DOHH2 (cell line): ENCODE results near the gene PVALEF.

Experiments
- H3F3A ChIP-seq: fragments of 200-600 bp; sonication (generic), shearing (Covaris generic); 2 replicates; pipeline ENCODE4 v1.6.0; 2016; ENCODE audit warnings: antibody characterized with exemption, mild to moderate bottlenecking; ENCODE audit not compliant: control insufficient read depth, insufficient read depth
- H3K27ac ChIP-seq: fragments of 200-600 bp; sonication (generic); 2 replicates; pipeline ENCODE4 v1.5.1; 2014; ENCODE audit warnings: low read depth, mild to moderate bottlenecking, low read length, moderate library complexity
- H3K27me3 ChIP-seq: fragments of 200-600 bp; sonication (generic); 2 replicates; pipeline ENCODE4 v1.6.1; 2014; ENCODE audit warnings: mild to moderate bottlenecking, low read length, mixed read lengths; ENCODE audit not compliant: control insufficient read depth
- H3K36me3 ChIP-seq: fragments of 200-600 bp; sonication (generic); 2 replicates; pipeline ENCODE4 v1.6.1; 2014; ENCODE audit warnings: mild to moderate bottlenecking, low read length, moderate library complexity, mixed read lengths; ENCODE audit not compliant: control insufficient read depth
- H3K4me1 ChIP-seq: fragments of 200-600 bp; sonication (generic); 2 replicates; pipeline ENCODE4 v1.6.1; 2014; ENCODE audit warnings: mild to moderate bottlenecking, low read length, mixed read lengths; ENCODE audit not compliant: control insufficient read depth
- H3K4me2 ChIP-seq: fragments of 200-600 bp; sonication (generic); 2 replicates; pipeline ENCODE4 v1.6.0; 2014; ENCODE audit warnings: mild to moderate bottlenecking, low read length, moderate library complexity
- H3K4me3 ChIP-seq: fragments of 200-600 bp; sonication (generic); 2 replicates; pipeline ENCODE4 v1.5.1; 2014; ENCODE audit warnings: mild to moderate bottlenecking, low read length, mixed read lengths
- H3K79me2 ChIP-seq: fragments of 200-600 bp; sonication (generic); 2 replicates; pipeline ENCODE4 v1.6.1; 2014; ENCODE audit warnings: mild to moderate bottlenecking, low read length, mixed read lengths; ENCODE audit not compliant: control insufficient read depth
- H3K9me2 ChIP-seq: fragments of 200-600 bp; sonication (generic); replicated peaks from 2 replicates; pipeline ENCODE4 v1.6.1; 2014; ENCODE audit warnings: mild to moderate bottlenecking, low read length, mixed read lengths; ENCODE audit not compliant: control insufficient read depth
- H3K9me3 ChIP-seq: fragments of 200-600 bp; sonication (generic); 2 replicates; pipeline ENCODE4 v1.6.1; 2014; ENCODE audit warnings: antibody characterized with exemption, low read length, mixed read lengths; ENCODE audit not compliant: control insufficient read depth, insufficient read depth
- H4K20me1 ChIP-seq: fragments of 200-600 bp; sonication (generic); 2 replicates; pipeline ENCODE4 v1.6.0; 2014; ENCODE audit warnings: low read depth, mild to moderate bottlenecking, antibody characterized with exemption, low read length, moderate library complexity; ENCODE audit not compliant: control insufficient read depth, insufficient read depth
- EZH2phosphoT487 ChIP-seq: fragments of 200-600 bp; sonication (generic); IDR thresholded peaks from 2 replicates; pipeline ENCODE4 v1.6.1; 2017; ENCODE audit warnings: borderline replicate concordance, mild to moderate bottlenecking, antibody characterized with exemption, low read length, moderate library complexity, mixed read lengths
- TF ChIP-seq, protein P1 (sequence below): fragments of 200-600 bp; sonication (generic); IDR thresholded peaks from one replicate; pipeline ENCODE4 v1.5.1; 2014; ENCODE audit warnings: antibody characterized with exemption, mild to moderate bottlenecking, low read depth, low read length; ENCODE audit not compliant: poor library complexity, severe bottlenecking

The PVALEF gene

DNA sequence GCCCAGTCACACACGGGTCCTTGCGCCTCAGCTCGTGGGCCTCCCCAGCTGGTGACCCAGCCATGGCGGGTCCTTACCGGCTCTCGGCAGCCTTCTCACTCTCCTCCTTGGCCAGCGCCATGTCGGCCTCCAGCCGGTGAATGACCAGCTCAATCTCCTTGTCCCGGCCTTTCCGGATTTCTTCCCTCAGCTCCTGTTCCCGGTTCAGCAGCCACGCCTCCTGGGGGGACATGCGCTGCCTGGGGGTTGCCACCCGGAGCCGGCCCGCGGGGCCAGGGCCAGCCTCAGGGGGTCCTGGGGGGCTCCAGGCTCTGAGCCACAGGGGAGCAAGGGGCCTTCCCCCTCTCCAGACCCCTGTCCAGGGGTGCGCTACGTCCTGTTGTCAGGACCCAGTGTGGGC lies 25.8 kb downstream of the PVALEF start:
- H3K79me2 ChIP-seq: no peaks in the 10 kb centered on the region
- H4K20me1 ChIP-seq: no peaks in the 10 kb centered on the region
- no peaks in the 10 kb centered on the region for H3K27me3 ChIP-seq
- no peaks in the 10 kb centered on the region for H3F3A ChIP-seq
- no peaks in the 10 kb centered on the region for H3K36me3 ChIP-seq
- H3K27ac ChIP-seq: no peak overlapping the region
- H3K4me2 ChIP-seq: no peak overlapping the region
- no peaks in the 10 kb centered on the region for H3K4me1 ChIP-seq
- no peak overlapping the region for H3K4me3 ChIP-seq
- TF ChIP-seq, protein P1, sequence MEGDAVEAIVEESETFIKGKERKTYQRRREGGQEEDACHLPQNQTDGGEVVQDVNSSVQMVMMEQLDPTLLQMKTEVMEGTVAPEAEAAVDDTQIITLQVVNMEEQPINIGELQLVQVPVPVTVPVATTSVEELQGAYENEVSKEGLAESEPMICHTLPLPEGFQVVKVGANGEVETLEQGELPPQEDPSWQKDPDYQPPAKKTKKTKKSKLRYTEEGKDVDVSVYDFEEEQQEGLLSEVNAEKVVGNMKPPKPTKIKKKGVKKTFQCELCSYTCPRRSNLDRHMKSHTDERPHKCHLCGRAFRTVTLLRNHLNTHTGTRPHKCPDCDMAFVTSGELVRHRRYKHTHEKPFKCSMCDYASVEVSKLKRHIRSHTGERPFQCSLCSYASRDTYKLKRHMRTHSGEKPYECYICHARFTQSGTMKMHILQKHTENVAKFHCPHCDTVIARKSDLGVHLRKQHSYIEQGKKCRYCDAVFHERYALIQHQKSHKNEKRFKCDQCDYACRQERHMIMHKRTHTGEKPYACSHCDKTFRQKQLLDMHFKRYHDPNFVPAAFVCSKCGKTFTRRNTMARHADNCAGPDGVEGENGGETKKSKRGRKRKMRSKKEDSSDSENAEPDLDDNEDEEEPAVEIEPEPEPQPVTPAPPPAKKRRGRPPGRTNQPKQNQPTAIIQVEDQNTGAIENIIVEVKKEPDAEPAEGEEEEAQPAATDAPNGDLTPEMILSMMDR: no peak
- no peak for TF ChIP-seq EZH2phosphoT487
- H3K9me2 ChIP-seq: no peaks in the 10 kb centered on the region
- H3K9me3 ChIP-seq: no peaks in the 10 kb centered on the region

DNA sequence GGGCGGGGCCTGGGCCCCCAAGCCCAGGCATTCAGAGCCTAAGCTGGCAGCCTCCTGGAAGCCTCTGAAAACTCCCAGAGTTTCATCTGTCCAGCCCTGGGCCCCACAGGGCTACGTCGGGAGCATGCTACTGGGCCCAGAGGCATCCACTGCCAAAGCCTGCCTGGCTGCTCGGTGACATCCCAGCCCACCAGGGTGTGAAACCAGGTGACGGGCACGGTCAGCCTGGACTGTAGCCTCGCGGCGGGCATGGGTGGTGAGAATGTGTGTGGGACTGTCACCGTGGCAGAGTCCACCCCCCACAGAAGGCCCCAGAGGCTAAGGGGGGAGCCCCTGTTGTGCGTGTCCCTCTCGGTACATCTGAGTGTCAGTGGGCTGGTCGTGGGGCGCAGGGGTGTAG lies 26.3 kb downstream of the PVALEF start:
- Histone ChIP-seq H3K27me3 (no peaks in the 10 kb centered on the region), H3K4me3 (no peak overlapping the region), H4K20me1 (no peaks in the 10 kb centered on the region), H3K9me2 (no peaks in the 10 kb centered on the region), H3K36me3 (no peaks in the 10 kb centered on the region), H3K4me1 (no peaks in the 10 kb centered on the region), H3K9me3 (no peaks in the 10 kb centered on the region), H3K27ac (no peak overlapping the region), H3K79me2 (no peaks in the 10 kb centered on the region), H3K4me2 (no peak overlapping the region), H3F3A (no peaks in the 10 kb centered on the region)
- TF ChIP-seq EZH2phosphoT487: no peak
- TF ChIP-seq, protein P1: no peak

DNA sequence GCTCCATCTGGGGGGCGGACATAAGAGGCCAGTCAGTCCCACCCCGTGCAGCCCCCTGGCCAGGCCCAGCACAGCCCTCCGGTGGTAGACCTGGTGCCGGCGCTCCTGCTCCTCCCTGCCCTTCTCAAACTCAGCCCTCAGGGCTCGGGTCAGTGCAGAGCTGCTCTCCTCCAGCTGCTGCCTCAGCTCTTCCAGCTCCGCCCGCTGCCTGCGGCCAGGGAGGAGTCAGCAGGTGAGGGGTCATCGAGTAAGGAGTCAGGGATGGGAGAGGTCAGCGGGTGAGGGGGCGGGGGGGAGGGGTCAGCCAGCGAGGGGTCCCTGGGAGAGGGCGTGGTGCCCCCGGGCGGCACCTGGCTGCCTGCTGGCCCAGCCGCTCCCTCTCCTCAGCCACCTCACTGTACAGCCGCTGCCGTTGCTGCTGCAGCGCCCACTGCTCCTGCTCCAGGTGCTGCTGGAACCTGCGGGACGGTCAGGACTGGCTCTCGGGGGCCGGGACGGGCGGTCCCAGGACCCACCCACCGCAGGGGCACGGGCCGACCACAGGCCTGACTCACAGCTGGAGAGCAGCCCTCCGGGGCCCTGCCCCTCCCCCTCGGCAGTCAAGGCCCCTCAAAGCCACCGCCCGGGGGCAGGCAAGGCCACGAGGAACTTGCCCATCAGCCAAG lies 27.2 kb downstream of the PVALEF start:
- TF ChIP-seq, protein P1: no peak
- TF ChIP-seq EZH2phosphoT487: no peak
- no peak overlapping the region for H3K27ac ChIP-seq
- H3K4me3 ChIP-seq: no peak overlapping the region
- no peaks in the 10 kb centered on the region for H3K36me3 ChIP-seq
- H3K9me3 ChIP-seq: no peaks in the 10 kb centered on the region
- H3K4me2 ChIP-seq: no peak overlapping the region
- no peaks in the 10 kb centered on the region for H4K20me1 ChIP-seq
- no peaks in the 10 kb centered on the region for H3K79me2 ChIP-seq
- H3K9me2 ChIP-seq: no peaks in the 10 kb centered on the region
- H3K27me3 ChIP-seq: no peaks in the 10 kb centered on the region
- no peaks in the 10 kb centered on the region for H3F3A ChIP-seq
- no peaks in the 10 kb centered on the region for H3K4me1 ChIP-seq

DNA sequence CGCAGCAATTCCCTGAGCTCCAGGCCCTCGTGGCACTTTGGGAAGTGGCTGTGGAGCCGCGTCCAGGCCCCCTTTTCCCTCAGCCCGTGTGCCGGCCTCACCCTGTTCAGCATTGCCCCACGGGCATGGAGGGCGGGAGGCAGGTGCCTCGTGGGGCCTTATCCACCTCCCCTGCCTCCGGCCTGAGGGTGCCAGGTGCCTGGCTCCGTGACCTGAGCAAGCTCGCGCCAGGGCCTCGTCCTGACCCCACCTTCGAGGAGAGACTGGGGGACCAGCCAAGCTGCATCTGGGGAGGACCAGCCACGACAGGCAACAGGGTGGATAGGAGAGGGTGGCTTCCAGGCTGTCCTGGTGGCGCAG lies 27.7 kb downstream of the PVALEF start:
- TF ChIP-seq, protein P1: no peak
- TF ChIP-seq EZH2phosphoT487: no peak
- Histone ChIP-seq H3K4me1 (no peaks in the 10 kb centered on the region), H3K27ac (no peak overlapping the region), H3F3A (no peaks in the 10 kb centered on the region), H3K4me2 (no peak overlapping the region), H3K4me3 (no peak overlapping the region), H3K9me3 (no peaks in the 10 kb centered on the region), H3K27me3 (no peaks in the 10 kb centered on the region), H3K79me2 (no peaks in the 10 kb centered on the region), H4K20me1 (no peaks in the 10 kb centered on the region), H3K9me2 (no peaks in the 10 kb centered on the region), H3K36me3 (no peaks in the 10 kb centered on the region)
